ENCODE data around the gene EPN1. TPM values are rescaled to one million over a fixed set of nuclear protein-coding genes. Genes with fewer than 3 reads are reported as not detected.
A peak's percentile ranks its signal among the peaks of the same experiment; 100 is the strongest.

The EPN1 gene
- 32.8 and 35.9 TPM in 2 replicates for total RNA-seq (2014; rRNA removed; shearing (Covaris generic))
- 17.2 and 37.0 TPM in 2 replicates for polyA plus RNA-seq (2014; cell fraction: nucleus; rRNA removed)

GRCh38 chr19:55674841-55675660, at the start of gene EPN1:
EPN1 (plus strand) TSS chr19:55675226; CDS start chr19:55678628, 3,402 bp downstream.
- DNase-seq (ENCODE audit: extremely low read depth, low read depth): peak; percentile 93

- no peak for DNase-seq (ENCODE audit: extremely low read depth, low read depth)
Observed at GRCh38 chr19:55626350-55626749, 48.7 kb upstream of the EPN1 start.

- peak; percentile 85 for DNase-seq (ENCODE audit: extremely low read depth, low read depth)
Observed at GRCh38 chr19:55632463-55632834, 42.6 kb upstream of the EPN1 start.

GRCh38 chr19:55633861-55634260, 41.2 kb upstream of the EPN1 start:
- no peak for DNase-seq (ENCODE audit: extremely low read depth, low read depth)

- DNase-seq (ENCODE audit: extremely low read depth, low read depth): no peak
Observed at GRCh38 chr19:55635334-55635717, 39.7 kb upstream of the EPN1 start.

GRCh38 chr19:55635856-55636440, 39.1 kb upstream of the EPN1 start:
- no peak for DNase-seq (ENCODE audit: extremely low read depth, low read depth)

GRCh38 chr19:55636723-55637122, 38.3 kb upstream of the EPN1 start:
- no peak for DNase-seq (ENCODE audit: extremely low read depth, low read depth)

- no peak for DNase-seq (ENCODE audit: extremely low read depth, low read depth)
Observed at GRCh38 chr19:55637534-55637933, 37.5 kb upstream of the EPN1 start.

- peak; percentile 60 for DNase-seq (ENCODE audit: extremely low read depth, low read depth)
Observed at GRCh38 chr19:55638864-55639359, 36.1 kb upstream of the EPN1 start.

GRCh38 chr19:55640043-55640576, 34.9 kb upstream of the EPN1 start:
- no peak for DNase-seq (ENCODE audit: extremely low read depth, low read depth)

GRCh38 chr19:55640577-55641425, 34.2 kb upstream of the EPN1 start, which contains the start of gene ZNF580:
ZNF580 (plus strand) TSS chr19:55641002; CDS start chr19:55642509, 1,507 bp downstream.
- peak; percentile 30 for DNase-seq (ENCODE audit: extremely low read depth, low read depth)

GRCh38 chr19:55641426-55642152, 33.4 kb upstream of the EPN1 start:
- no peak for DNase-seq (ENCODE audit: extremely low read depth, low read depth)

- no peak for DNase-seq (ENCODE audit: extremely low read depth, low read depth)
Observed at GRCh38 chr19:55642153-55643002, 32.6 kb upstream of the EPN1 start.

- peak; percentile 53 for DNase-seq (ENCODE audit: extremely low read depth, low read depth)
Observed at GRCh38 chr19:55643003-55643886, 31.8 kb upstream of the EPN1 start, which contains the start of gene ZNF581. ZNF581 (plus strand) TSS chr19:55643649; CDS start chr19:55644572, 923 bp downstream.

GRCh38 chr19:55643887-55644176, 31.2 kb upstream of the EPN1 start:
- no peak for DNase-seq (ENCODE audit: extremely low read depth, low read depth)

- no peak for DNase-seq (ENCODE audit: extremely low read depth, low read depth)
Observed at GRCh38 chr19:55644191-55644833, 30.7 kb upstream of the EPN1 start.

GRCh38 chr19:55644842-55645511, 30.0 kb upstream of the EPN1 start:
- DNase-seq (ENCODE audit: extremely low read depth, low read depth): no peak

Data from NCI-H460 (cell line).